Endothelial cell (in vitro differentiated cells): ENCODE measurements around the gene KDM4B. TPM values are rescaled to one million over a fixed set of nuclear protein-coding genes. Genes with fewer than 3 reads are reported as not detected.

ENCODE experiments used
- DNase-seq: peaks from one replicate; pipeline ENCODE4 v3.0.0; 2021; ENCODE audit warnings: low spot score
- H3K27ac Mint-ChIP-seq: one replicate; pipeline ENCODE4 v1.8.0; 2021; ENCODE audit warnings: mixed read lengths, inconsistent platforms; ENCODE audit not compliant: unreplicated experiment
- H3K27me3 Mint-ChIP-seq: one replicate; pipeline ENCODE4 v1.8.0; 2021; ENCODE audit warnings: mild to moderate bottlenecking, moderate library complexity, mixed read lengths, inconsistent platforms; ENCODE audit not compliant: unreplicated experiment
- H3K36me3 Mint-ChIP-seq: one replicate; pipeline ENCODE4 v1.8.0; 2021; ENCODE audit warnings: mild to moderate bottlenecking, low read depth, mixed read lengths, inconsistent platforms; ENCODE audit not compliant: unreplicated experiment
- H3K4me1 Mint-ChIP-seq: one replicate; pipeline ENCODE4 v1.8.0; 2021; ENCODE audit warnings: mild to moderate bottlenecking, mixed read lengths, inconsistent platforms; ENCODE audit not compliant: unreplicated experiment
- H3K4me3 Mint-ChIP-seq: one replicate; pipeline ENCODE4 v1.8.0; 2021; ENCODE audit warnings: mild to moderate bottlenecking, mixed read lengths, inconsistent platforms; ENCODE audit not compliant: unreplicated experiment
- H3K9me3 Mint-ChIP-seq: one replicate; pipeline ENCODE4 v1.8.0; 2021; ENCODE audit warnings: mixed read lengths, inconsistent platforms; ENCODE audit not compliant: unreplicated experiment
- CTCF ChIP-seq: fragments of 200-600 bp; sonication (generic); IDR thresholded peaks from one replicate; pipeline ENCODE4 v1.5.0; 2021; ENCODE audit warnings: antibody characterized with exemption; ENCODE audit not compliant: unreplicated experiment
- total RNA-seq: library from RNA; stranded (reverse); fragmentation: NEBNext Ultra II Directional; extraction: Animal tissue kit (Norgen Biotek cat#: 25700); gene quantifications from one replicate; pipeline ENCODE4 v1.2.1, GENCODE V29; 2021; ENCODE audit not compliant: unreplicated experiment

KDM4B gene
- total RNA-seq, 1 donor from 2014 or later: 42.4 TPM

GRCh38 chr19:5129691-5130090, 160.8 kb downstream of the KDM4B start:
- Mint-ChIP-seq H3K36me3 (peaks cover 7% of the 10 kb centered on the region), H3K4me3 (no peak overlapping the region), H3K4me1 (peaks cover 4% of the 10 kb centered on the region), H3K27ac (peak overlapping the region; percentile 36), H3K27me3 (peaks cover 11% of the 10 kb centered on the region), H3K9me3 (no peaks in the 10 kb centered on the region)
- DNase-seq: no peak
- no peak for TF ChIP-seq CTCF

GRCh38 chr19:5130371-5131030, 161.6 kb downstream of the KDM4B start:
- Mint-ChIP-seq H3K36me3 (peaks cover 7% of the 10 kb centered on the region), H3K4me1 (no peaks in the 10 kb centered on the region), H3K27me3 (peaks cover 9% of the 10 kb centered on the region), H3K4me3 (no peak overlapping the region), H3K9me3 (no peaks in the 10 kb centered on the region), H3K27ac (peak overlapping the region; percentile 18)
- no peak for DNase-seq
- no peak for TF ChIP-seq CTCF

- Mint-ChIP-seq H3K27ac (no peak overlapping the region), H3K9me3 (no peaks in the 10 kb centered on the region), H3K27me3 (peaks cover 9% of the 10 kb centered on the region), H3K4me1 (no peaks in the 10 kb centered on the region), H3K36me3 (peaks cover 7% of the 10 kb centered on the region), H3K4me3 (no peak overlapping the region)
- no peak for TF ChIP-seq CTCF
- no peak for DNase-seq
Measured at GRCh38 chr19:5131031-5131505, 162.2 kb downstream of the KDM4B start.

DNA sequence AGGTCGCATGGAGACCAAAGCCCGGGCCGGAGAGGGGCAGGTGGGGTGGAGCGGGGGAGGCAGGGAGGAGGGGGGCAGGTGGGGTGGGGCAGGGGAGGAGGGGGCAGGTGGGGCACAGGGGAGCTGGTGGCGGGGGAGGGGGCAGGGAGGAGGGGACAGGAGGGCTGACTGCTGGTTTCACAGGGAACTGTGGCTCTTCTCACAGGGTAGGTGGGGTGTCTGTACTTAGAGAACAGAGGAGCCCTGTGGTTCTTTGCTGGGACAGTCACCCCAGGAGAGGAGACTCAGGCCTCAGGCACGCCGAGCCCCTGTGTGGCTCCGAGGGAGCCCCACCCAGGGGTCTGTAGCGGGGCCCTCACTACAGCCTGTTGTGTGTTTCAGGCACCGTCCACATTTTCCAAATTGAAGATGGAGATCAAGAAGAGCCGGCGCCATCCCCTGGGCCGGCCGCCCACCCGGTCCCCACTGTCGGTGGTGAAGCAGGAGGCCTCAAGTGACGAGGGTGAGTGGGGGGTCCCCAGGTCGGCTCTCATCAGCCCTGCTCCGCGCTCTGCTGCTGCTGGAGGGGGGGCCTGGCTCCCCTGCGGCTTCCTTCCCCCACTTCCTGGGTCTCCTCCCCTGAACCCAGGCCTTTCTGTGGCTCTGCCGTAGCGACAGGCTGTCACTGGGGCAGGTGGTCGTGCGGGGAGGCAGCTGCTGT, 162.7 kb downstream of the KDM4B start:
- Mint-ChIP-seq H3K4me1 (no peaks in the 10 kb centered on the region), H3K27ac (no peak overlapping the region), H3K9me3 (no peaks in the 10 kb centered on the region), H3K4me3 (no peak overlapping the region), H3K27me3 (peaks cover 9% of the 10 kb centered on the region), H3K36me3 (peaks cover 7% of the 10 kb centered on the region)
- no peak for TF ChIP-seq CTCF
- DNase-seq: no peak

GRCh38 chr19:5132206-5132560, 163.3 kb downstream of the KDM4B start:
- H3K27me3 Mint-ChIP-seq: peaks cover 9% of the 10 kb centered on the region
- no peaks in the 10 kb centered on the region for H3K4me1 Mint-ChIP-seq
- H3K36me3 Mint-ChIP-seq: peaks cover 7% of the 10 kb centered on the region
- H3K4me3 Mint-ChIP-seq: no peak overlapping the region
- TF ChIP-seq CTCF: no peak
- no peak overlapping the region for H3K27ac Mint-ChIP-seq
- H3K9me3 Mint-ChIP-seq: no peaks in the 10 kb centered on the region
- DNase-seq: no peak
